ENCODE results near the gene TTF1.

The TTF1 gene

DNA sequence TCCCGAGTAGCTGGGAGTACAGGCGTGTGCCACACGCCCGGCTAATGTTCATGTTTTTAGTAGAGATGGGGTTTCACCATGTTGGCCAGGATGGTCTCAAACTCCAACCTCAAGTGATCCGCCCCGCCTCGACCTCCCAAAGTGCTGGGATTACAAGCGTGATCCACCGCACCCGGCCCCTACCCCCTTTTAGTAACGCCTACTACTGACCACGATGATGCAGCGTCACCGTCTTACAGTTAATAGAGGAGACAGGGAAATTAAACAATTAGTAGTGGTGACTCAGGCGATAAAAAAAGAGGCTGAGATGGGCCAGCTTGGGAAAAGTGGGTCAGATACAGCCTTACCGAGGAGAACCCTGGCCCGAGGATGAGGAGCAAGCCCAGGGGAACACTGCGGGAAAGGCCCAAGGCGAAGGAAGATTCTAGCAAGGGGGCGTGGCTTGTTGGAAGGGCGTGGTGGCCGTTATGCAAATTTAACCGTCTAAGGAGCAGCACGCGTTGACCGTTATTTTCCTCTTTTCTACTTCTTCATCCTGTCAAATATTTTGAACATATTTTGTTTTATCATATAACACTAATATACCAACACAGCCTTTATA, 50.2 kb downstream of the TTF1 start:
- no peak for DNase-seq

DNA sequence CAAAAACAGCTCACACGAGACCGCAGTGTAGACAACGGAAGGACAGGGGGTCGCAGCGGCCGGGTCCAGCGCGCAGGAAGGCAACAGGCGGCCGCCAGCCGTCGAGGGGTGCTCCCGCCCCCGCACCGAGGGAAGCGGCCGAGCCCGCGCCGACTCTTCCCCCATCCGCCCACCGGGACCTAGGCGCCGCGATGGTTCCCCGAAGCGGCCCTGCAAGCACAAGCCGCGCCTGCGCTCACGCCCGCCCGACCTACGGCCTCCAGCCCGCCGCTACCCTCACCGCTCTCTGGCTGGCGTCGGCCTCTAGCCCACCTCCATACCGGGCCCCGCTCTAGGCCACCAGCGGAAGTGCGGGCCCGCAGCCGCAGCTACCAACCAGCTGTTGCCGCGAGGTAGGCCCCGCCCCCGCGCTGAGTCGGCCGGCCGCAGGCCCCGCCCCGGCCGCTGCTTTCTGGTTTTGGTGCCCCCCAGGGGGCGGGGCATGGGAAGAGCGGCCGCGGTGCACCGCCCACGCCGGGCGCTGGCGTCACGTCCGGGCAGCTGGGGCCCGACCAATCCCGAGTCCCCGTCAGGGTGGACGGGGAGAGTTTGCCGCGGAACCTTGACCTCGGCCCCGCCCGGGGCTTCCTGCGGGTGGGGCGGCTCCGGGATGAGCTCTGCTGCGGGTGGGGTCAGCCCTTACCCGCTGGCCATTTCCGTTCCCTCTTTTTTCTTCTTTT, 51.8 kb downstream of the TTF1 start, which contains the start of gene SETX:
SETX (minus strand) TSS at position 350 of the 719 bp plus-strand sequence. CDS start 5,558 bp downstream, outside the sequence.
- peak; percentile 95 for DNase-seq

DNA sequence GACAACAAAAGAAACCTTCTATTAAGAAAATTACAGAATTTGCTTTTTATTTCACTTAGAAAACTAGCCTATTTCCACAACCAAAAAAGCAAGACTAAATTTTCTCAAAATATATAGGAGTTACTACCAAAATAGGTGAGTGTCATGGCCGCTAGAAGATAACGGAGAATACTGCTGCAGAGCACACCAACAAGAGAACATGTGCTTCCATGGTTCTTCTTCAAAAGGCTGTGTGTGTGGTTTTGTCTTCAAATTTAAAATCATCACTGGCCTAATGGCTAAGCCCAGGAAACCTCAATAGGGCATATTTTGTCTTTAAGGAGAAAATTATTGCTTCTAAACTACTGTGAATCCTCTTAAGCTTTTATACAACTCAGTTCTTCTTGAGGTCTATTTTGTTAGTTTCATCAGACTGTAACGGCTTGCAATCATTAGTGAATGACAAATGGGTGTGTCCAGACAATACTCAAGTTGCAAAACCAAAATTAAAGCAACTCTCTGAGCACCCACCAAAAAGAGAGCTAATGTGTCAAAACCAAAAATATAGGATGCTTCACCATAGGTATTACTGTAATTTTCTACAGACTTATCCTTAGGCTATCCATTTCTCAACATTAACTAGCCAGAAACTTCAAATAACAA, 55.1 kb downstream of the TTF1 start:
- no peak for DNase-seq

DNA sequence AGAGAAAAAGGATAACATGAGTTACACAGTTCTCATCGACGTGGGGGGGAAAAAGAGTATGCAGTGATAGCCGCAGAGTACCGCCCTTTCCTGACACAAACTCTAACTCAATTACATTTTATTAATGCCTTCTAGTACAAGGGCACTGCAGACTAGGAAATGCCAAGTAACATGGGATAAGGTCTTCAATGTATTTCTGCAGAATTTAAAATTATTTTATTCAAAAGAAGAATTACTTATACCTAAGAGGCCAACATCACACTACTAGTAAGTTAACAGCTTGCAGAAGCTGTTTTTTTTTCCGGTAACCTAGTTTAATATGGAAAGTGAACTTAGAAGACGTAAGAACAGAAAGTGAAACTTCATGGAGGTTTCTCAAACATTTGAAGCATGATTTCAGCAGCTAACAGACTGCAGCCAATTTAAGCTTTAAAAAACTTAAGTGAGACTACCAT, 55.8 kb downstream of the TTF1 start:
- peak; percentile 13 for DNase-seq

DNA sequence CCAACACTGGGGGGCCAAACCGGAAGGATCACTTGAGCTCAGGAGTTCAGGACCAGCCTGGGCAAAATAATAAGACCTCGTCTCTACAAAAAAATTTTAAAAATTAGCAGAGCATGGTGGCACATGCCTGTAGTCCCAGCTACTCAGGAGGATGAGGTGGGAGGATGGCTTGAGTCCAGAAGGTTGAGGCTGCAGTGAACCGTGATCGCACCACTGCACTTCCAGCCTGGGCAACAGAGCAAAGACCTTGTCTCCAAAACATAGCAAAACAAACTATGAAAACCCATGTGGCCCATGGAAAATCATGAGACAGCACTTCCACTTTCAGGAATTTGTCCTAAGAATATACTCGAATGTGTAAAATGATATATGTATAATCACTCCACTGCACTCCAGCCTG, 58.0 kb downstream of the TTF1 start:
- DNase-seq = no peak

DNA sequence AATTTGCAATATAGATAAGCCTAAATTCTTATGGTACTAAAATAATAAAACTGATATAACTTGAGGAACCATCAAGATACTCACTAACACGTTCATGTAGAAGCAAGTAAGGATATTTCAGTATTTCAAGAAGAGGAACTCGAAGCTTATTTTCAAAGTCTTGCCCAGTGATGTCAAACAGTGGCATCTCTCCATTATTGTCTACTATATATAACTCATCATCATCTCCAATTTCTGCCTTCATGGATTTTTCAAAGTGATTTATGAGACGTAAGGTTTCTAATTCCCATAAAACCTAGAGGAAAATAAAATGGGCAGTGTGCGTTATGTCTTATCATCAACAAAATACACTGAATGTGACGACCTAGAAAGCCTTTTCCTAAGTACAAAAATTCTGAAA, 60.5 kb downstream of the TTF1 start:
- no peak for DNase-seq

DNA sequence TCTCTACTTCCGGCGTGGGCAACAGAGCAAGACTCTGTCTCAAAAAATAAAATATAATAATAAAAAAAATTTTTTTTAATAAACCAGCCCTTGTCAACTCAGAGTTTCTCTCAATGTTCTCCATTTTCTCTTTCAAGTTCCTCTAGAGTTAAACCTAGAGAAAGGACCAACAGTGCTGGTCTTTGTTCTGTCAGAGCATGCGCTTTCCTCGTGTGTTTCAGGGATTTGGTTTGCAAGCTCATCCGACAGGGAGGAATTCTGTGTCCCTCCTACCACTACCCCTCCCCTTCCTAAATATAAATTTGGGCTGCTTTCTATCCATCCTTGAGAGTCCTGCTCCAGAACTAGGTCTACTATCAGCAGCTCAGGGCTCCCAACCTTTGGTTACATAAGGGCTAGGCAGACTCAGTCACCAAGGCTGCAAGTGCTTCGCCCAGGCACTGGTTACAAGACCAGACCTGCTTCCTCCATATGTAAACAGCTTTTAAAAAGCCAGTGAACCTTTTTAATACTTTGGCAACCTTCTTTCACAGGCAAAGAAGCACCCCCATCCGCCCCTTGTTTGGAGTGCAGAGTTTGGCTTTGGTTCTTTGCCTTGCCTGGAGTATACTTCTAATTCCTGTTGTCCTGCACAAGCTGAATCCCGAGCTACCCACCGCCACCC, 65.3 kb downstream of the TTF1 start:
- DNase-seq = no peak

DNA sequence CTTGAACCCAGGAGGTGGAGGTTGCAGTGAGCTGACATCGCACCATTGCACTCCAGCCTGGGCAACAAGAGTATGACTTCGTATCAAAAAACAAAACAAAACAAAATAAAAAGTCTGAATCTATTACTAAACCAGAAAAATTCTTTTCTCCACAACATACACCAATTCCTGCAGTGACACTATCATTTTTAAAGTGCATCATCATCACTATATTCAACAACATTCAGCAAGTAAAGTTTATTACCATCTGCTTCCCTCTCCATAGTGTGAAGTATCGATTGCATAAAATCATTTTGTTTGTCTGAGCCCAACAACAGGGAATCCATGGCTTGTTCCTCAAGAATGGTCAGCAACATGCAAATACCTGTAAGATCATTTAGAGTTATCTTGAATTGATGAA, 72.3 kb downstream of the TTF1 start:
- DNase-seq = no peak

DNA sequence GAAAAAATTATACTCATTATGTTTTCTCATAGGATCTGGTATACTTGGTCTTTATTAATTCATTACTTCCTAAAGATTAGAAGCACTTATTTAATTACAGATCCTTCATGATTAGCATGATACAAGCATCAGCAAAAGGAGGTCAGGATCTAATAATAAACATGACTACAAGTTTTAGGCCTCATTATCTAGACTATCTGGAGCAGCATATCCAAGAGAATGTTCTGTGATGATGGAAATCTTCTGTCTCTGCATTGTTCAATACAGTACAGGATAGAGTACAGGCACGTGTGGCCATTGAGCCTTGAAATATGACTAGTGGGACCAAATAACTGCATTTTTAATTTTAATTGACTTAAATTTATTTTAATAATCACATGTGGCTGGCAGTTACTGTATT, 73.1 kb downstream of the TTF1 start:
- DNase-seq = no peak

DNA sequence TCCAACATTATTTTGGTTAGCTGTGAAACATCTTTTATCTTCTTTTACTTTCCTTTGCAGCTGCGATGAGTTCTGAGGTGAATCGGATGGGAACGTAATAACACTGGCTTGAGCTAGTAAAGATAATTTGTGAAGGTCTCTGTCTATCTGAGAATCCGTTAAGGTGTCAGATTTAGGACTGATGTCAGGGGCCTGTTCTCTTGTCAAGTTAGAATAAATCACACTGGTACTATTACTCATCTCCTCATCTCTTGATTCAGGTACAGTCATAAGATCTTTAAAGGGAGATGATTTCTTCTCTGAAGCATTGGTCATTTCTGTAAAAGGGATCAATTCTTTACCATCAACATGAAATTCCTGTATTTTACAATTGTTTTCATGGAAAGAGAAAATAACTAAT, 78.1 kb downstream of the TTF1 start:
- no peak for DNase-seq

DNA sequence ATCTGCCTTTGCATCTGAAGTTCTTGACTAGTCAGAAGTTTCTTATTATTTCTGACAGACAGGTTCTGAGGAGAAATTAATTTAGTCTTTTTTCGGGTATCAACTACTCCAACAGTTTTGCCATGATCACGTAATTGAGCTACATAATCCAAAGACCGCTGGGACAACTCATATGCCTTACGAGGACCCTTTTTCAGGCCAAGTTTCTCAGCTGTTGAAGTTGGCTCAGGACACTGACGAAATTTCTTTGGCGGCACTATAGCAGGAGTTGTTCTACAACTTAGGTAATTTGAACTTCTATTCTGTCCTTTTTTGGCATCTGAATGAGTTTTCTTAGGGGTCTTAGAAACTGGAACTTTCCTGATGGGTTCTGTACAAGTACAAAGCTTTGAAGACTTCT, 79.1 kb downstream of the TTF1 start:
- DNase-seq = no peak
